Measurements from ENCODE around the gene FBXL16. TPM values are rescaled to one million over a fixed set of nuclear protein-coding genes. Genes with fewer than 3 reads are reported as not detected.

The FBXL16 gene
- total RNA-seq, 1 experiment from 2014 or later = 22.2 TPM

GRCh38 chr16:708959-709358 is 3.4 kb upstream of the FBXL16 start:
- no peaks in the 10 kb centered on the region for H3K9me3 ChIP-seq (ENCODE audit: insufficient read depth, low read depth)
- no peak for DNase-seq
- H2AFZ ChIP-seq = no peak overlapping the region
- no peak overlapping the region for H3K4me2 ChIP-seq
- H3F3A ChIP-seq (ENCODE audit: insufficient read depth, low read depth) = peaks cover 23% of the 10 kb centered on the region
- no peaks in the 10 kb centered on the region for H3K79me2 ChIP-seq (ENCODE audit: low read depth)
- peaks cover 18% of the 10 kb centered on the region for H3K4me1 ChIP-seq (replicated peaks; ENCODE audit: insufficient read depth)
- H3K9me2 ChIP-seq (ENCODE audit: insufficient read depth) = no peaks in the 10 kb centered on the region
- BruUV-seq (replicated peaks) = no TSS peak
- peaks cover 56% of the 10 kb centered on the region for H3K27me3 ChIP-seq (ENCODE audit: insufficient read depth, low read depth)
- no peak overlapping the region for H3K4me3 ChIP-seq
- H4K20me1 ChIP-seq (ENCODE audit: insufficient read depth) = no peaks in the 10 kb centered on the region
- TF ChIP-seq CTCF (conservative IDR thresholded peaks at IDR 0.05) (no peak), EZH2 (IDR thresholded peaks at IDR 0.05; ENCODE audit: low read depth) (no peak)
- H3K27ac ChIP-seq = no peak overlapping the region
- intact Hi-C loops (cut with micrococcal nuclease; ENCODE audit: unreplicated experiment) = no loop called here
- POLR2A ChIA-PET (ENCODE audit: unreplicated experiment) = no interaction called here
- CTCF ChIA-PET = no interaction called here
- H3K36me3 ChIP-seq (ENCODE audit: low read depth) = no peaks in the 10 kb centered on the region

- peaks cover 65% of the 10 kb centered on the region for H3K27me3 ChIP-seq (ENCODE audit: insufficient read depth, low read depth)
- no peaks in the 10 kb centered on the region for H3K9me3 ChIP-seq (ENCODE audit: insufficient read depth, low read depth)
- H3K4me3 ChIP-seq = no peak overlapping the region
- H3K4me2 ChIP-seq = no peak overlapping the region
- H3K79me2 ChIP-seq (ENCODE audit: low read depth) = no peaks in the 10 kb centered on the region
- POLR2A ChIA-PET (ENCODE audit: unreplicated experiment) = interaction anchor here (0.6 kb wide), 2 partner anchors 37 to 417 kb away, joined by 4 to 5 read pairs; no protein-coding TSS in a partner anchor
- no peak overlapping the region for H3K27ac ChIP-seq
- intact Hi-C loops (cut with micrococcal nuclease; ENCODE audit: unreplicated experiment) = no loop called here
- DNase-seq = no peak
- H3K36me3 ChIP-seq (ENCODE audit: low read depth) = no peaks in the 10 kb centered on the region
- H3K9me2 ChIP-seq (ENCODE audit: insufficient read depth) = no peaks in the 10 kb centered on the region
- no TSS peak for BruUV-seq (replicated peaks)
- 0 out of 2 replicates have a peak, but pooled peaks cover 4% of the 10 kb centered on the region for H4K20me1 ChIP-seq (ENCODE audit: insufficient read depth)
- H2AFZ ChIP-seq = no peak overlapping the region
- no peak for TF ChIP-seq EZH2 (IDR thresholded peaks at IDR 0.05; ENCODE audit: low read depth)
- TF ChIP-seq CTCF (conservative IDR thresholded peaks at IDR 0.05) = no peak
- CTCF ChIA-PET = interaction anchor here (0.5 kb wide), 1 partner anchor 80 kb away, joined by 3 read pairs; the partner anchor contains the start of genes CHTF18 and RPUSD1
- peaks cover 15% of the 10 kb centered on the region for H3K4me1 ChIP-seq (replicated peaks; ENCODE audit: insufficient read depth)
- H3F3A ChIP-seq (ENCODE audit: insufficient read depth, low read depth) = peaks cover 14% of the 10 kb centered on the region
Measured at GRCh38 chr16:708019-708418, 2.4 kb upstream of the FBXL16 start.

- Histone ChIP-seq H3K9me3 (ENCODE audit: insufficient read depth, low read depth) (no peaks in the 10 kb centered on the region), H3K9me2 (ENCODE audit: insufficient read depth) (no peaks in the 10 kb centered on the region), H3F3A (ENCODE audit: insufficient read depth, low read depth) (peaks cover 8% of the 10 kb centered on the region), H3K79me2 (ENCODE audit: low read depth) (no peaks in the 10 kb centered on the region), H4K20me1 (ENCODE audit: insufficient read depth) (0 out of 2 replicates have a peak, but pooled peaks cover 4% of the 10 kb centered on the region), H3K4me2 (peak overlapping the region; percentile 36; the same call in 1 of the 2 replicates), H3K27ac (no peak overlapping the region), H3K36me3 (ENCODE audit: low read depth) (no peaks in the 10 kb centered on the region), H3K4me1 (replicated peaks; ENCODE audit: insufficient read depth) (peaks cover 10% of the 10 kb centered on the region), H3K4me3 (no peak overlapping the region), H2AFZ (no peak overlapping the region), H3K27me3 (ENCODE audit: insufficient read depth, low read depth) (peaks cover 72% of the 10 kb centered on the region)
- DNase-seq = no peak
- intact Hi-C loops (cut with micrococcal nuclease; ENCODE audit: unreplicated experiment) = no loop called here
- ChIA-PET POLR2A (ENCODE audit: unreplicated experiment) (interaction anchor here (0.6 kb wide), 1 partner anchor 375 kb away, joined by 4 read pairs; no protein-coding TSS in a partner anchor), CTCF (interaction anchor here (0.6 to 0.7 kb wide), 2 partner anchors 67 to 640 kb away, joined by 3 to 4 read pairs; no protein-coding TSS in a partner anchor)
- BruUV-seq (replicated peaks) = no TSS peak
- TF ChIP-seq EZH2 (IDR thresholded peaks at IDR 0.05; ENCODE audit: low read depth) = no peak
- TF ChIP-seq CTCF (conservative IDR thresholded peaks at IDR 0.05) = no peak
Measured at GRCh38 chr16:707062-707538, 1.5 kb upstream of the FBXL16 start.

Measured in PC-9 (cell line).